HG03280 (cell line): Measurements from ENCODE around the gene IFT25.
"Not testable (repeated sequence)": the region's sequence is repeated elsewhere in the genome, so short reads cannot be mapped to it uniquely, and the experiment has no call there.

Experiments used
- ATAC-seq: cut with Tn5 transposase; IDR thresholded peaks from one replicate; pipeline ENCODE4 v1.9.1; 2021; ENCODE audit warnings: mild to moderate bottlenecking, moderate library complexity; ENCODE audit not compliant: unreplicated experiment

IFT25 gene

GRCh38 chr1:53890522-53890941 lies 55.0 kb downstream of the IFT25 start:
- no peak for ATAC-seq

GRCh38 chr1:53889304-53890298 lies 55.9 kb downstream of the IFT25 start, which contains the start of gene YIPF1:
Gene YIPF1, minus strand, starts transcription at chr1:53889797. Its CDS starts 860 bp downstream, at chr1:53888937.
- ATAC-seq = peak; percentile 95

- no peak for ATAC-seq
Observed at GRCh38 chr1:53888681-53889080, 56.8 kb downstream of the IFT25 start.

GRCh38 chr1:53883600-53883999 lies 61.9 kb downstream of the IFT25 start:
- not testable (repeated sequence) for ATAC-seq

- ATAC-seq = not testable (repeated sequence)
Observed at GRCh38 chr1:53881853-53882252, 63.6 kb downstream of the IFT25 start.

- no peak for ATAC-seq
Observed at GRCh38 chr1:53878492-53879105, 66.9 kb downstream of the IFT25 start.

- ATAC-seq = not testable (repeated sequence)
Observed at GRCh38 chr1:53875150-53875549, 70.3 kb downstream of the IFT25 start.

GRCh38 chr1:53871773-53872484 lies 73.6 kb downstream of the IFT25 start:
- no peak for ATAC-seq
